Endodermal cell (in vitro differentiated cells): ENCODE data around the gene UBE2Q2. TPM values are rescaled to one million over a fixed set of nuclear protein-coding genes. Genes with fewer than 3 reads are reported as not detected.

Source experiments
- DNase-seq: peaks from one replicate; pipeline ENCODE4 v3.0.0-alpha.2; 2017
- H3K27ac ChIP-seq: 2 replicates; pipeline ENCODE4 v1.5.1; 2013; ENCODE audit warnings: mild to moderate bottlenecking, low read depth, low read length, moderate library complexity
- H3K27me3 ChIP-seq: 2 replicates; pipeline ENCODE4 v1.6.1; 2013; ENCODE audit warnings: mild to moderate bottlenecking, low read length, moderate library complexity; ENCODE audit not compliant: insufficient read depth, control insufficient read depth, poor library complexity, severe bottlenecking
- H3K36me3 ChIP-seq: 2 replicates; pipeline ENCODE4 v1.7.0; 2013; ENCODE audit warnings: mild to moderate bottlenecking, low read length, moderate library complexity; ENCODE audit not compliant: control insufficient read depth, insufficient read depth
- H3K4me1 ChIP-seq: one replicate; pipeline ENCODE4 v1.7.0; 2013; ENCODE audit warnings: low read length; ENCODE audit not compliant: control insufficient read depth, insufficient read depth
- H3K4me3 ChIP-seq: 2 replicates; pipeline ENCODE4 v1.5.1; 2013; ENCODE audit warnings: mild to moderate bottlenecking, low read length, moderate library complexity
- H3K9ac ChIP-seq: 2 replicates; pipeline ENCODE4 v1.6.1; 2013; ENCODE audit warnings: mild to moderate bottlenecking, low read length, moderate library complexity; ENCODE audit not compliant: poor library complexity, severe bottlenecking; ENCODE audit errors: extremely low read depth
- H3K9me3 ChIP-seq: 2 replicates; pipeline ENCODE4 v1.6.1; 2013; ENCODE audit warnings: mild to moderate bottlenecking, low read length, moderate library complexity; ENCODE audit not compliant: control insufficient read depth
- H3K27ac Mint-ChIP-seq: 2 replicates; pipeline ENCODE4 v1.8.0; 2020; ENCODE audit warnings: mixed read lengths
- H3K27me3 Mint-ChIP-seq: 2 replicates; pipeline ENCODE4 v1.8.0; 2021; ENCODE audit warnings: mild to moderate bottlenecking, mixed read lengths; ENCODE audit not compliant: insufficient read depth
- H3K36me3 Mint-ChIP-seq: 2 replicates; pipeline ENCODE4 v1.8.0; 2020; ENCODE audit warnings: low read depth, mixed read lengths
- H3K4me1 Mint-ChIP-seq: 2 replicates; pipeline ENCODE4 v1.8.0; 2020; ENCODE audit warnings: mixed read lengths
- H3K4me3 Mint-ChIP-seq: 2 replicates; pipeline ENCODE4 v1.8.0; 2020; ENCODE audit warnings: mild to moderate bottlenecking, moderate library complexity, mixed read lengths
- H3K9me3 Mint-ChIP-seq: 2 replicates; pipeline ENCODE4 v1.8.0; 2020; ENCODE audit warnings: mild to moderate bottlenecking, mixed read lengths
- WGBS, 2 experiments: methylation state at CpG; one replicate each; pipeline versions ENCODE4 v1.1.5 to v1.1.7; 2013; ENCODE audit warnings: missing lambda C conversion rate in 2 of 2, mixed read lengths in 1 of 2; ENCODE audit not compliant: insufficient coverage in 1 of 2, insufficient read length in 1 of 2; 5-methylcytosine and 5-hydroxymethylcytosine counted together
- total RNA-seq, 2 donors: library from RNA; stranded (reverse); fragmentation: NEBNext Ultra II Directional in 1 of 2; extraction: Animal tissue kit (Norgen Biotek cat#: 25700) in 1 of 2; gene quantifications; 2 replicates in 1 of 2; 3 replicates in 1 of 2; pipeline ENCODE4 v1.2.1, GENCODE V29; 2021
- TF ChIP-seq, protein P1 (sequence below): fragments of 200-600 bp; sonication (generic); conservative IDR thresholded peaks from 2 replicates; pipeline ENCODE4 v1.5.0; 2021; ENCODE audit warnings: antibody characterized with exemption, mild to moderate bottlenecking

UBE2Q2 gene
- total RNA-seq, 2 donors from 2014 or later, result 29.5 to 37.1 TPM

- Mint-ChIP-seq H3K27ac (no peak overlapping the region), H3K36me3 (peaks cover 37% of the 10 kb centered on the region), H3K27me3 (no peaks in the 10 kb centered on the region), H3K9me3 (no peaks in the 10 kb centered on the region), H3K4me1 (peaks cover 20% of the 10 kb centered on the region), H3K4me3 (no peak overlapping the region)
- 96 to 100% methylated on average over 1 of the region's 1 CpG for WGBS, 2 experiments
- Histone ChIP-seq H3K9me3 (no peaks in the 10 kb centered on the region), H3K36me3 (peaks cover 75% of the 10 kb centered on the region), H3K27me3 (no peaks in the 10 kb centered on the region), H3K4me1 (peaks cover 6% of the 10 kb centered on the region), H3K9ac (no peak overlapping the region), H3K27ac (no peak overlapping the region), H3K4me3 (no peak overlapping the region)
- DNase-seq, result no peak
- TF ChIP-seq, protein P1, sequence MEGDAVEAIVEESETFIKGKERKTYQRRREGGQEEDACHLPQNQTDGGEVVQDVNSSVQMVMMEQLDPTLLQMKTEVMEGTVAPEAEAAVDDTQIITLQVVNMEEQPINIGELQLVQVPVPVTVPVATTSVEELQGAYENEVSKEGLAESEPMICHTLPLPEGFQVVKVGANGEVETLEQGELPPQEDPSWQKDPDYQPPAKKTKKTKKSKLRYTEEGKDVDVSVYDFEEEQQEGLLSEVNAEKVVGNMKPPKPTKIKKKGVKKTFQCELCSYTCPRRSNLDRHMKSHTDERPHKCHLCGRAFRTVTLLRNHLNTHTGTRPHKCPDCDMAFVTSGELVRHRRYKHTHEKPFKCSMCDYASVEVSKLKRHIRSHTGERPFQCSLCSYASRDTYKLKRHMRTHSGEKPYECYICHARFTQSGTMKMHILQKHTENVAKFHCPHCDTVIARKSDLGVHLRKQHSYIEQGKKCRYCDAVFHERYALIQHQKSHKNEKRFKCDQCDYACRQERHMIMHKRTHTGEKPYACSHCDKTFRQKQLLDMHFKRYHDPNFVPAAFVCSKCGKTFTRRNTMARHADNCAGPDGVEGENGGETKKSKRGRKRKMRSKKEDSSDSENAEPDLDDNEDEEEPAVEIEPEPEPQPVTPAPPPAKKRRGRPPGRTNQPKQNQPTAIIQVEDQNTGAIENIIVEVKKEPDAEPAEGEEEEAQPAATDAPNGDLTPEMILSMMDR, result no peak
Observed at GRCh38 chr15:75920079-75920478, 76.8 kb downstream of the UBE2Q2 start.

GRCh38 chr15:75921732-75922703, 78.8 kb downstream of the UBE2Q2 start:
- 87 to 96% methylated on average over 7 to 9 of the region's 9 CpGs for WGBS, 2 experiments
- no peak overlapping the region for H3K27ac Mint-ChIP-seq
- DNase-seq, result peak; percentile 74

GRCh38 chr15:75923756-75924155, 80.5 kb downstream of the UBE2Q2 start:
- TF ChIP-seq, protein P1, result no peak
- Mint-ChIP-seq H3K4me3 (no peak overlapping the region), H3K4me1 (peaks cover 45% of the 10 kb centered on the region), H3K27me3 (no peaks in the 10 kb centered on the region), H3K36me3 (peaks cover 30% of the 10 kb centered on the region), H3K9me3 (no peaks in the 10 kb centered on the region), H3K27ac (no peak overlapping the region)
- Histone ChIP-seq H3K9me3 (no peaks in the 10 kb centered on the region), H3K4me3 (no peak overlapping the region), H3K27me3 (no peaks in the 10 kb centered on the region), H3K9ac (no peak overlapping the region), H3K36me3 (peaks cover 64% of the 10 kb centered on the region), H3K27ac (no peak overlapping the region), H3K4me1 (peaks cover 6% of the 10 kb centered on the region)
- DNase-seq, result no peak
- 97 to 100% methylated on average over 4 of the region's 4 CpGs for WGBS, 2 experiments

More at GRCh38 chr15:75921732-75922703, 78.8 kb downstream of the UBE2Q2 start:
- Histone ChIP-seq H3K9me3 (no peaks in the 10 kb centered on the region), H3K36me3 (peaks cover 76% of the 10 kb centered on the region), H3K9ac (no peak overlapping the region), H3K27ac (no peak overlapping the region), H3K27me3 (no peaks in the 10 kb centered on the region), H3K4me3 (no peak overlapping the region), H3K4me1 (peaks cover 6% of the 10 kb centered on the region)
- H3K27me3 Mint-ChIP-seq, result no peaks in the 10 kb centered on the region
- H3K9me3 Mint-ChIP-seq, result no peaks in the 10 kb centered on the region
- H3K4me3 Mint-ChIP-seq, result no peak overlapping the region
- peaks cover 31% of the 10 kb centered on the region for H3K4me1 Mint-ChIP-seq
- TF ChIP-seq, protein P1, result peak; percentile 86
- peaks cover 34% of the 10 kb centered on the region for H3K36me3 Mint-ChIP-seq
